Measurements from ENCODE around the gene SNURF.
"Not testable (repeated sequence)": the region's sequence is repeated elsewhere in the genome, so short reads cannot be mapped to it uniquely, and the experiment has no call there.

Gene SNURF, protein sequence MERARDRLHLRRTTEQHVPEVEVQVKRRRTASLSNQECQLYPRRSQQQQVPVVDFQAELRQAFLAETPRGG

GRCh38 chr15:24954783-24955530 is at the start of gene SNURF, which contains the start of gene SNRPN:
SNURF (plus strand) TSS chr15:24954987; CDS start chr15:24955049, 62 bp downstream.
SNRPN (plus strand) TSS chr15:24954987; CDS start chr15:24974454, 19,467 bp downstream.
- DNase-seq (ENCODE audit: low read depth in 2 of 2): peak; percentile 33 to 53

- no peak for DNase-seq (ENCODE audit: low read depth in 2 of 2)
Measured at GRCh38 chr15:24916305-24917009, 38.3 kb upstream of the SNURF start.

GRCh38 chr15:24917431-24917830 is 37.4 kb upstream of the SNURF start:
- DNase-seq (ENCODE audit: low read depth in 2 of 2): no peak

DNA sequence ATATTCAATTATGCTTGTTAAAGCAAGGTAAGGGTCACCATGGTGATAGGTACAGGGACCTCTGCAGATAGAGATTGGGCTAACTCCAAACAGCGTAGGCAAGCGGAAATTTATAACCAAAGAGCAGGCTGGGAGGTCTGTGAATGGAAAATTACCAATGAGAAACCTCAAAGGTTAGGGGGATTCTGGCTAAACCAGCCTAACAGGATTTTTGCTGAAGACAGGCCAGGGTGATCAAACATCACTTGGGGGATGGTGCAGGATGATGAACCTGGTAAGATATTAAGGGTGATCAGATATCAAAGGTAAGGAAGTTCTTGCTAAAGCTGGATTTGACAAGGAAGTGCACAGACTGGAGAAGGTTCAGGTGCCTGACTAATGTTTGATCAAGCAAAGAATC is 35.3 kb upstream of the SNURF start:
- DNase-seq (ENCODE audit: low read depth in 2 of 2): no peak

DNA sequence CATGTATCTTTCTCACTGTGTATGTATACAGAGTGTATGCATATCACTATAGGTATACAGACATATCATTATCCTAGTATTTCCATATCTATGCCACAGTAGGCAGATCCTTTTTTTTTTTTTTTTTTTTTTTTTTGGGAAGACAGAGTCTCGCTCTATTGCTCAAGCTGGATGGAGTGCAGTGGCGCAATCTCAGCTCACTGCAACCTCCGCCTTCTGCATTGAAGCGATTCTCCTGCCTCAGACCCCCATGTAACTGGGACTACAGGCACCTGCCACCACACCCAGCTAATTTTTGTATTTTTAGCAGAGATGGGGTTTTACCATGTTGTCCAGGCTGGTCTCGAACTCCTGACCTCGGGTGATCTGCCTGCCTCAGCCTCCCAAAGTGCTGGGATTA is 32.0 kb upstream of the SNURF start:
- DNase-seq (ENCODE audit: low read depth in 2 of 2): not testable (repeated sequence)

- DNase-seq (ENCODE audit: low read depth in 2 of 2): no peak
Measured at GRCh38 chr15:24924153-24924552, 30.6 kb upstream of the SNURF start.

DNA sequence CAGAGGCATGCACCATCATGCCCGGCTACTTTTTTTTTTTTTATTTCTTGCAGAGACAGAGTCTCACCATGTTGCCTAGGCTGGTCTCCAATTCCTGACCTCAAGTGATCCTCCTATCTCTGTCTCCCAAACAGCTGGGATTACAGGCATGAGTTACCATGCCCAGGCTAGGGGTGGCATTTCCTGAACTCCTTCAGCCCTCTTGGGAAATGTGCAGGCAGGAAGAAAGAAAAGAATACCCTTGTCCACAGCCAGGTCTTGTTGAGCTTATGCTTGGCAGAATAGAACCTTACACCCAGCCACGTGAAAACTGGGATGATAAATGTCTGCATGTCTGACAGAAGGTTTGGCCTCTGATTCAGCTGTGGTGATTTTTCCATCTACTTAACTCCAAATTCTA is 30.2 kb upstream of the SNURF start:
- no peak for DNase-seq (ENCODE audit: low read depth in 2 of 2)

GRCh38 chr15:24931874-24932732 is 22.7 kb upstream of the SNURF start:
- not testable (repeated sequence) for DNase-seq (ENCODE audit: low read depth in 2 of 2)

- DNase-seq (ENCODE audit: low read depth in 2 of 2): no peak
Measured at GRCh38 chr15:24933716-24934115, 21.1 kb upstream of the SNURF start.

DNA sequence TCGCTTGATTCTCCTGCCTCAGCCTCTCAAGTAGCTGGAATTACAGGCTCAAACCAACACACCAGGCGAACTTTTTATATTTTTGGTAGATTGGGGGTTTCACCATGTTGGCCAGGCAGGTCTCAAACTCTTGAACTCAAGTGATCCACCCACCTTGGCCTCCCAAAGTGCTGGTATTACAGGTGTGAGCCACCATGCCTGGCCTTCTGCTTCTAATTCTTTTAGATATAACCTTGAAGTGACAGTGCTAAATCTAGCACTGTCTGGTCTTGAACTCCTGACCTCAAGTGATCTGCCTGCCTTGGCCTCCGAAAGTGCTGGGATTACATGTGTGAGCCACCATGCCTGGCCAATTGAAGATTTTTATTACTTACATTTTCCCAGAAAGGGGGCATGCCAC is 16.6 kb upstream of the SNURF start:
- DNase-seq (ENCODE audit: low read depth in 2 of 2): not testable (repeated sequence)

DNA sequence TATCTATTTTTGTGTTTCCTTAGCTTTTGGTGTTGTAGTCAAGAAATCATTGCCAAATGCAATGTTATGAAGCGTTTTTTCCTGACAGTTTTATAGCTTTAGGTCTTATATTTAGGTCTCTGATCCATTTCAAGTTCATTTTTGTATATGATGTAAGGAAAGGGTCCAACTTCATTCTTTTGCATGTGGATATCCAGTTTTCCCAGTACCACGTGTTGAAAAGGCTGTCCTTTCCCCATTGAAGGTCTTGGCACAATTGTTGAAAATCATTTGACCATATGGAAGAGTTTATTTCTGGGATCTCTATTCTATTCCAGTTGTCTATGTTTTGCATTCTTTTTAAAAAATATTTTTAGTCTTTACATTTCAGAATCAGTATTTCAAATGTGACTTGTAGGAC is 14.6 kb upstream of the SNURF start:
- DNase-seq (ENCODE audit: low read depth in 2 of 2): no peak

DNA sequence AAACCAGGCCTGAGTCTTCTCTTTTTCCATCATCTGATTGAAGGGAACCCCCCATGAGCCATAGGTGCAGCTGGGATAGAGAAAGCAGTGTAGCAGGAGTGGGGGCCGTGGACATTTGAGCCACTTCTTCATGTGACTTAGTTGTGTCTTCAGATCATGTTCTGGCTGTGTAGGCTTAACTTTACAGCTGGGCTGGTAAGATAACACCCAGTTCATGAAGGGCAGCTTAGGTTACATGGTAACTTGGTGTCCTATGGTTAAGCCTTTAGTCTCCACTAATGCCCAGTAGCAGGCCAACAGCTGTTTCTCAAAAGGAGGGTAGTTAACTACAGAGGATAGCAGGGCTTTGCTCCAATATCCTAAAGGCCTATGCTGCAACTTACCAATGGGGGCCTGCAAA is 11.4 kb upstream of the SNURF start:
- DNase-seq (ENCODE audit: low read depth in 2 of 2): no peak

GRCh38 chr15:24944954-24945353 is 9.8 kb upstream of the SNURF start:
- no peak for DNase-seq (ENCODE audit: low read depth in 2 of 2)

DNA sequence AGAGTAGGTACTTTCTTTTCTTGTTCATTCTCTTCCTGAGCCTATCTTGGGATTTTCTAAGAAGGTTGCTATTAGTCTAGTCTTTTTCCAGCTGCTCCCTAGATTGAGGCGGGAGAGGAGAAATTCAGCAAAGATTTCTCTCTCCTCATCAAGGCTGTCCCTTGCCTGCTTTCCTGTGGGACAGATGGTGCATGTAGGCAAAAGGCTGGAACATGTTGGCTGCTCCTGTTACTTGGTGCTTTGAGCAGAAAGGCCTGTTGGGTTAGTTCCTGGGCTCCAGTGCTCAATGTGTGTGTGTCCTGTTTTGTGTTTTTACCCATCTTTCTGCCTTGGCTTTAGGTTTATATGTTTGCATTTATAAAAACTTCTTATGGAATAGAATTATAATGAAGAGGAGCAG is 9.1 kb upstream of the SNURF start:
- no peak for DNase-seq (ENCODE audit: low read depth in 2 of 2)

DNA sequence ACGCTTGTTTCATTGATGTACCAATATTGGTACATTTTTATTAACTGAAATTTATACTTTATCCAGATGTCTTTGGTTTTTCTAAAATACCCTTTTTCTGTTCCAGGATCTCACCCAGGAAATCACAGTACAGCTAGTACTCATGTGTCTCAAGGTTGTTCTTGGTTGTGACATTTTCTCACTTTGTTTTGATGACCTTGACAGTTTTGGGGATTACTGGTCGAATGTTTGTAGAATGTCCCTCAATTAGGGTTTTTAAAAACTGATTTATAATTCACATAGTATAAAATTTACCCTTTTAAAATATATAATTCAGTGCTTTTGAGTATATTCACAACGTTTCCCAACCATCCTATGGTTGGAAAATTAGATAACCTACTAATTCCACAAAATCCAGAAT is 6.3 kb upstream of the SNURF start:
- DNase-seq (ENCODE audit: low read depth in 2 of 2): no peak

- peak in 1 of 2 donors; percentile 2 for DNase-seq (ENCODE audit: low read depth in 2 of 2)
Measured at GRCh38 chr15:24955531-24955921, 739 bp downstream of the SNURF start.

- DNase-seq (ENCODE audit: low read depth in 2 of 2): peak; percentile 45 to 52
Measured at GRCh38 chr15:24956111-24956838, 1.5 kb downstream of the SNURF start.

GRCh38 chr15:24957691-24958090 is 2.9 kb downstream of the SNURF start:
- no peak for DNase-seq (ENCODE audit: low read depth in 2 of 2)

- DNase-seq (ENCODE audit: low read depth in 2 of 2): no peak
Measured at GRCh38 chr15:24961967-24962366, 7.2 kb downstream of the SNURF start.

DNA sequence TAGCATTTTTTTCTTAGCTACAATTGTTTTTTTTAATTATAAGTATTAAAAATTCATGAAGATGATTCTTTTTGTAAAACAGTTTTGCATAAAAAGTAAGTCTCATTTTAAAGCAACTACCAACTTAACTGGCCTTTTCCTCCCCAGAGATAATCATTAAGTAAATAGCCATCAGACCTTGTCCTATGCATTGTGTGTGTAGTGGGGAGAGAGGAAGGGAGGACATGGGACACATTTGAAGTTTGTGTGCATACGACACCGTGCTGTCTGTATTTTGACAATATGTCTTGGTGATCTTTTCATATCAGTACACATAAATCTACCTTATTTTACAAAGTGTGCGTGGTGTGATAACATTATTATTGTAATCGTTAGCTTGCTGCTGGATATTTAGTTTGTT is 8.1 kb downstream of the SNURF start:
- no peak for DNase-seq (ENCODE audit: low read depth in 2 of 2)

GRCh38 chr15:24966364-24967103 is 11.7 kb downstream of the SNURF start:
- DNase-seq (ENCODE audit: low read depth in 2 of 2): no peak

All from stimulated activated CD4-positive, alpha-beta T cell treated with anti-CD3 and anti-CD28 coated beads, Interleukin-15, amount 100 ng/mL, for 48 hours (primary cell).